Liver (tissue), 3 donors: ENCODE measurements around the gene CASP3.
"Not testable (repeated sequence)": the region's sequence is repeated elsewhere in the genome, so short reads cannot be mapped to it uniquely, and the experiment has no call there.

Source experiments
- EGR1 ChIP-seq, 2 donors: IDR thresholded peaks; 2 replicates each; pipeline ENCODE4 v1.6.1; 2016 to 2018; ENCODE audit warnings: antibody characterized with exemption in 2 of 2, low read depth in 2 of 2
- GABPA ChIP-seq, 2 donors: IDR thresholded peaks in 1 of 2; conservative IDR thresholded peaks in 1 of 2; 2 replicates each; pipeline ENCODE4 v1.6.1; 2016; ENCODE audit warnings: antibody characterized with exemption in 2 of 2, mild to moderate bottlenecking in 1 of 2, moderate library complexity in 1 of 2
- RAD21 ChIP-seq, 2 donors: IDR thresholded peaks; 2 replicates each; pipeline ENCODE4 v1.6.1; 2016; ENCODE audit warnings: antibody characterized with exemption in 2 of 2, mild to moderate bottlenecking in 2 of 2
- SP1 ChIP-seq: IDR thresholded peaks from 2 replicates; pipeline ENCODE4 v1.6.1; 2018; ENCODE audit warnings: antibody characterized with exemption, mild to moderate bottlenecking
- TAF1 ChIP-seq: conservative IDR thresholded peaks from 2 replicates; pipeline ENCODE4 v1.6.1; 2016; ENCODE audit warnings: antibody characterized with exemption, mild to moderate bottlenecking
- YY1 ChIP-seq: IDR thresholded peaks from 2 replicates; pipeline ENCODE4 v1.6.1; 2016; ENCODE audit warnings: antibody characterized with exemption, mild to moderate bottlenecking
- ZBTB33 ChIP-seq: IDR thresholded peaks from 2 replicates; pipeline ENCODE4 v1.6.1; 2016; ENCODE audit warnings: antibody characterized with exemption
- TF ChIP-seq, protein P1 (sequence below): fragments of 150-350 bp; IDR thresholded peaks from 2 replicates; pipeline ENCODE4 v1.5.1; 2017; ENCODE audit warnings: improper control_type of control experiment, low read depth, low read length; ENCODE audit not compliant: missing input control
- TF ChIP-seq, protein P2 (sequence below): IDR thresholded peaks from 2 replicates; pipeline ENCODE4 v1.6.1; 2016; ENCODE audit warnings: antibody characterized with exemption, mild to moderate bottlenecking
- donor health status: healthy.
- donor health status: healthy.

DNA sequence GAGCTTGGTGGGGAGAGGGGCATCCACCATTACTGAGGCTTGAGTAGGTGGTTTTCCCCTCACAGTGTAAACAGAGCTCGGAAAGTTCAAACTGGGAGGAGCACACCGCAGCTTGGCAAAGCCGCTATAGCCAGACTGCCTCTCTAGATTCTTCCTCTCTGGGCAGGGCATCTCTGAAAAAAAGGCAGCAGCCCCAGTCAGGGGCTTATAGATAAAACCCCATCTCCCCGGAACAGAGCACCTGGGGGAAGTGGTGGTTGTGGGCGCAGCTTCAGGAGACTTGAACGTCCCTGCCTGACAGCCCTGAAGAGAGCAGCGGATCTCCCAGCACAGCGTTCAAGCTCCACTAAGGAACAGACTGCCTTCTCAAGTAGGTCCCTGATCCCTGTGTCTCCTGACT lies 48.3 kb downstream of the CASP3 start:
- TF ChIP-seq EGR1 (IDR thresholded peaks at IDR 0.05; ENCODE audit: low read depth in 2 of 2); YY1; RAD21 (IDR thresholded peaks at IDR 0.05); SP1; ZBTB33; GABPA (IDR thresholded peaks at IDR 0.05 in 1 of 2, conservative IDR thresholded peaks at IDR 0.05 in 1 of 2); TAF1: not testable (repeated sequence)
- TF ChIP-seq, protein P1, sequence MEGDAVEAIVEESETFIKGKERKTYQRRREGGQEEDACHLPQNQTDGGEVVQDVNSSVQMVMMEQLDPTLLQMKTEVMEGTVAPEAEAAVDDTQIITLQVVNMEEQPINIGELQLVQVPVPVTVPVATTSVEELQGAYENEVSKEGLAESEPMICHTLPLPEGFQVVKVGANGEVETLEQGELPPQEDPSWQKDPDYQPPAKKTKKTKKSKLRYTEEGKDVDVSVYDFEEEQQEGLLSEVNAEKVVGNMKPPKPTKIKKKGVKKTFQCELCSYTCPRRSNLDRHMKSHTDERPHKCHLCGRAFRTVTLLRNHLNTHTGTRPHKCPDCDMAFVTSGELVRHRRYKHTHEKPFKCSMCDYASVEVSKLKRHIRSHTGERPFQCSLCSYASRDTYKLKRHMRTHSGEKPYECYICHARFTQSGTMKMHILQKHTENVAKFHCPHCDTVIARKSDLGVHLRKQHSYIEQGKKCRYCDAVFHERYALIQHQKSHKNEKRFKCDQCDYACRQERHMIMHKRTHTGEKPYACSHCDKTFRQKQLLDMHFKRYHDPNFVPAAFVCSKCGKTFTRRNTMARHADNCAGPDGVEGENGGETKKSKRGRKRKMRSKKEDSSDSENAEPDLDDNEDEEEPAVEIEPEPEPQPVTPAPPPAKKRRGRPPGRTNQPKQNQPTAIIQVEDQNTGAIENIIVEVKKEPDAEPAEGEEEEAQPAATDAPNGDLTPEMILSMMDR, result not testable (repeated sequence)
- TF ChIP-seq, protein P2, sequence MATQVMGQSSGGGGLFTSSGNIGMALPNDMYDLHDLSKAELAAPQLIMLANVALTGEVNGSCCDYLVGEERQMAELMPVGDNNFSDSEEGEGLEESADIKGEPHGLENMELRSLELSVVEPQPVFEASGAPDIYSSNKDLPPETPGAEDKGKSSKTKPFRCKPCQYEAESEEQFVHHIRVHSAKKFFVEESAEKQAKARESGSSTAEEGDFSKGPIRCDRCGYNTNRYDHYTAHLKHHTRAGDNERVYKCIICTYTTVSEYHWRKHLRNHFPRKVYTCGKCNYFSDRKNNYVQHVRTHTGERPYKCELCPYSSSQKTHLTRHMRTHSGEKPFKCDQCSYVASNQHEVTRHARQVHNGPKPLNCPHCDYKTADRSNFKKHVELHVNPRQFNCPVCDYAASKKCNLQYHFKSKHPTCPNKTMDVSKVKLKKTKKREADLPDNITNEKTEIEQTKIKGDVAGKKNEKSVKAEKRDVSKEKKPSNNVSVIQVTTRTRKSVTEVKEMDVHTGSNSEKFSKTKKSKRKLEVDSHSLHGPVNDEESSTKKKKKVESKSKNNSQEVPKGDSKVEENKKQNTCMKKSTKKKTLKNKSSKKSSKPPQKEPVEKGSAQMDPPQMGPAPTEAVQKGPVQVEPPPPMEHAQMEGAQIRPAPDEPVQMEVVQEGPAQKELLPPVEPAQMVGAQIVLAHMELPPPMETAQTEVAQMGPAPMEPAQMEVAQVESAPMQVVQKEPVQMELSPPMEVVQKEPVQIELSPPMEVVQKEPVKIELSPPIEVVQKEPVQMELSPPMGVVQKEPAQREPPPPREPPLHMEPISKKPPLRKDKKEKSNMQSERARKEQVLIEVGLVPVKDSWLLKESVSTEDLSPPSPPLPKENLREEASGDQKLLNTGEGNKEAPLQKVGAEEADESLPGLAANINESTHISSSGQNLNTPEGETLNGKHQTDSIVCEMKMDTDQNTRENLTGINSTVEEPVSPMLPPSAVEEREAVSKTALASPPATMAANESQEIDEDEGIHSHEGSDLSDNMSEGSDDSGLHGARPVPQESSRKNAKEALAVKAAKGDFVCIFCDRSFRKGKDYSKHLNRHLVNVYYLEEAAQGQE, result not testable (repeated sequence)
